Measurements from ENCODE around the gene APEH.

DNA sequence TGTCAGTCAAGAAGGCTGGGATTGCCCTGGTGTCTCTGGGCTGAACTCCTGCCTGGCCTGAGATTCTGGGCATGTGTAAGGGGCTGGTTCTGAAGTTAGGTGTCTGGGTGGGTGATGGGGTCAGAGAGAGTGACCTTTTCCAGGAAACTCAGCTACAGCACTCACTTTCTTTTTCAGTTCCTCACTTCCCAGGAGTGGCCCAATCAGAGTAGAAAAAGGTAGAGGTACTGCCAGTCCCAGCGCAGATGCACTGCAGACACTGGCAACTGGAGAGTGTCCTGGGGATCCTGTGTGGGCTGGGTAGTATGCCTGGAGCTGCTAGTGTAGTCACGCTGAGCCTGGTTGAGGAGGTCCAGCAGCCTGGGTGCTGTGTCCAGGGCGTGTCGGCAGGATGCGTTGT is 46.5 kb upstream of the APEH start:
- TF ChIP-seq, protein P1, sequence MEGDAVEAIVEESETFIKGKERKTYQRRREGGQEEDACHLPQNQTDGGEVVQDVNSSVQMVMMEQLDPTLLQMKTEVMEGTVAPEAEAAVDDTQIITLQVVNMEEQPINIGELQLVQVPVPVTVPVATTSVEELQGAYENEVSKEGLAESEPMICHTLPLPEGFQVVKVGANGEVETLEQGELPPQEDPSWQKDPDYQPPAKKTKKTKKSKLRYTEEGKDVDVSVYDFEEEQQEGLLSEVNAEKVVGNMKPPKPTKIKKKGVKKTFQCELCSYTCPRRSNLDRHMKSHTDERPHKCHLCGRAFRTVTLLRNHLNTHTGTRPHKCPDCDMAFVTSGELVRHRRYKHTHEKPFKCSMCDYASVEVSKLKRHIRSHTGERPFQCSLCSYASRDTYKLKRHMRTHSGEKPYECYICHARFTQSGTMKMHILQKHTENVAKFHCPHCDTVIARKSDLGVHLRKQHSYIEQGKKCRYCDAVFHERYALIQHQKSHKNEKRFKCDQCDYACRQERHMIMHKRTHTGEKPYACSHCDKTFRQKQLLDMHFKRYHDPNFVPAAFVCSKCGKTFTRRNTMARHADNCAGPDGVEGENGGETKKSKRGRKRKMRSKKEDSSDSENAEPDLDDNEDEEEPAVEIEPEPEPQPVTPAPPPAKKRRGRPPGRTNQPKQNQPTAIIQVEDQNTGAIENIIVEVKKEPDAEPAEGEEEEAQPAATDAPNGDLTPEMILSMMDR (IDR thresholded peaks at IDR 0.05; ENCODE audit: low read depth, low read length), result no peak
- TF ChIP-seq EZH2phosphoT487 (IDR thresholded peaks at IDR 0.05; ENCODE audit: low read depth), result no peak
